22Rv1 (cell line): Measurements from ENCODE around the gene DDX41.

Experiments used
- H3K27ac ChIP-seq: fragments of 450-650 bp; 2 replicates; pipeline ENCODE4 v1.5.1; 2017
- ZFX ChIP-seq: fragments of 450-650 bp; IDR thresholded peaks from 2 replicates; pipeline ENCODE4 v1.6.1; 2017; ENCODE audit warnings: antibody characterized with exemption, borderline replicate concordance
- TF ChIP-seq, protein P1 (sequence below): fragments of 450-650 bp; IDR thresholded peaks from 2 replicates; pipeline ENCODE4 v1.5.1; 2017; ENCODE audit warnings: mild to moderate bottlenecking

The DDX41 gene

DNA sequence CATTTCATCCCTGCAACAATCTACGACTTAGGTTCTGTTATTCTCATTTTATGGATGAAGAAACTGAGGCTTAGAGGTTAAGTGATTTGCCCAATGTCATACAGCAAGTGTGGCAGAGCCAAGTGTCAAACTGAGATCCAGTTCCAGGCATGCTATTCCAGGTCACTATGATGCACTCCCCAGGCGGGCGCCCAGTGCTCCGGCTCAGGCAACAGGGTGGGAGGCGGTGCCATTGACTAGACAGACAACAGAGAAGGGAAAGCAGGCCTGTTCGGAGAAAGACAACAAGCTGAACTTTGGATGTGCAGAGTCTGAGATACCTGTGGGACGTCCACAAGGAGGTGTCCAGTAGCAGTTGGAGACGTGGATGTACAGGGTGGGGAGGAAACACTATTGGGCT lies 10.8 kb upstream of the DDX41 start:
- no peak overlapping the region for H3K27ac ChIP-seq
- TF ChIP-seq, protein P1, sequence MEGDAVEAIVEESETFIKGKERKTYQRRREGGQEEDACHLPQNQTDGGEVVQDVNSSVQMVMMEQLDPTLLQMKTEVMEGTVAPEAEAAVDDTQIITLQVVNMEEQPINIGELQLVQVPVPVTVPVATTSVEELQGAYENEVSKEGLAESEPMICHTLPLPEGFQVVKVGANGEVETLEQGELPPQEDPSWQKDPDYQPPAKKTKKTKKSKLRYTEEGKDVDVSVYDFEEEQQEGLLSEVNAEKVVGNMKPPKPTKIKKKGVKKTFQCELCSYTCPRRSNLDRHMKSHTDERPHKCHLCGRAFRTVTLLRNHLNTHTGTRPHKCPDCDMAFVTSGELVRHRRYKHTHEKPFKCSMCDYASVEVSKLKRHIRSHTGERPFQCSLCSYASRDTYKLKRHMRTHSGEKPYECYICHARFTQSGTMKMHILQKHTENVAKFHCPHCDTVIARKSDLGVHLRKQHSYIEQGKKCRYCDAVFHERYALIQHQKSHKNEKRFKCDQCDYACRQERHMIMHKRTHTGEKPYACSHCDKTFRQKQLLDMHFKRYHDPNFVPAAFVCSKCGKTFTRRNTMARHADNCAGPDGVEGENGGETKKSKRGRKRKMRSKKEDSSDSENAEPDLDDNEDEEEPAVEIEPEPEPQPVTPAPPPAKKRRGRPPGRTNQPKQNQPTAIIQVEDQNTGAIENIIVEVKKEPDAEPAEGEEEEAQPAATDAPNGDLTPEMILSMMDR, result no peak
- TF ChIP-seq ZFX, result no peak

- TF ChIP-seq ZFX, result no peak
- TF ChIP-seq, protein P1, result no peak
Measured at GRCh38 chr5:177526791-177527190, 10.0 kb upstream of the DDX41 start.

GRCh38 chr5:177526191-177526590 lies 9.4 kb upstream of the DDX41 start:
- TF ChIP-seq ZFX, result no peak
- TF ChIP-seq, protein P1, result no peak

More at GRCh38 chr5:177526791-177527190, 10.0 kb upstream of the DDX41 start:
- no peak overlapping the region for H3K27ac ChIP-seq

GRCh38 chr5:177524941-177525655 lies 8.3 kb upstream of the DDX41 start:
- H3K27ac ChIP-seq, result no peak overlapping the region
- TF ChIP-seq, protein P1, result no peak
- no peak for TF ChIP-seq ZFX

More at GRCh38 chr5:177526191-177526590, 9.4 kb upstream of the DDX41 start:
- no peak overlapping the region for H3K27ac ChIP-seq

DNA sequence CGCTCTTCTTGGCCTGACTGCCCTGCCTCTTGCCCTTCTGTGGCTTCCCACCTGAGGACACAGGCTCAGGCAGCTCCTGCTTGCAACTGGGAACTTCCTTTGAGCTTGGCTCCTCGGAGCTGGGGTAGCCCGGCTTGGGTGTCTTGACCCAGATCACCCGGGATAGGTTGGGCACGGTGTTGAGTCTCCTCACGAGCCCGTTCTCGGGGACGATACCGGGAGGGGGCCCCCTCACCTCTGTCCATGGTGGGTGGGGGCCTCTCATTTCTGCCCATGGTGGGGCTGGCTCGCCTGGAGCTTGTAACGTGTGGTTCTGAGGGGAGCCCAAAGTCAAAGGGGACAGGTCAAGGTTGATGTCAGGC lies 7.8 kb upstream of the DDX41 start:
- TF ChIP-seq, protein P1, result no peak
- no peak for TF ChIP-seq ZFX
- H3K27ac ChIP-seq, result no peak overlapping the region

GRCh38 chr5:177523711-177524538 lies 7.2 kb upstream of the DDX41 start:
- no peak for TF ChIP-seq ZFX
- TF ChIP-seq, protein P1, result no peak
- no peak overlapping the region for H3K27ac ChIP-seq

- TF ChIP-seq, protein P1, result no peak
- TF ChIP-seq ZFX, result no peak
- H3K27ac ChIP-seq, result no peak overlapping the region
Measured at GRCh38 chr5:177520916-177521513, 4.3 kb upstream of the DDX41 start.
